ENCODE data around the gene HEMK1. TPM values are rescaled to one million over a fixed set of nuclear protein-coding genes. Genes with fewer than 3 reads are reported as not detected.
A peak's percentile ranks its signal among the peaks of the same experiment; 100 is the strongest.

The HEMK1 gene
- total RNA-seq, 1 experiment from 2014 or later: 20.9 TPM

DNA sequence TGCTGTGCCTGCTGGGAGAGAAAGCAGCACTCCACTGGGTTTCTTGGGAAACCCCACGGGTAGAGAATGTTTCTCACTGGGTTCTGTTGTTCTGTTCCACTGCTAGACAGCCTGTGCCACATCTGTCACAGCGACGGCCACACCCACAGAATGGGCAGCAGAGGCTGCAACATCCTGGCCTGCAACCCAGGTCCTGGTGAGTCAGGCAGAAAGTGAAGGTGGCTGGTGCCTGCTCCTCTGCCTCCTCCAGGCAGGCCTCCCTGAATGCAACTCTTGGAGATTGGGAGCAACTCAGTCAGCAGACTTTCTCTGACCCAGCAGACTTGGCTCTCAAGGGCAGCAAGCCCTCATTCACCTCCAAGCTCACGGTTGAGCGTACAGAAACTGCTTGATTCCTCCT lies 14.8 kb upstream of the HEMK1 start:
- ChIA-PET POLR2A (no interaction called here), CTCF (interaction anchor here (1.1 to 3.3 kb wide), 5 partner anchors 11 to 62 kb away, joined by 3 to 12 read pairs (median 4); partner anchors contain the start of genes C3orf18 and HEMK1)
- no peak overlapping the region for H3K4me3 Mint-ChIP-seq
- TF ChIP-seq, protein P1, sequence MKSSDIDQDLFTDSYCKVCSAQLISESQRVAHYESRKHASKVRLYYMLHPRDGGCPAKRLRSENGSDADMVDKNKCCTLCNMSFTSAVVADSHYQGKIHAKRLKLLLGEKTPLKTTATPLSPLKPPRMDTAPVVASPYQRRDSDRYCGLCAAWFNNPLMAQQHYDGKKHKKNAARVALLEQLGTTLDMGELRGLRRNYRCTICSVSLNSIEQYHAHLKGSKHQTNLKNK (CRISPR knock-in tag; IDR thresholded peaks at IDR 0.05): no peak
- TF ChIP-seq, protein P2, sequence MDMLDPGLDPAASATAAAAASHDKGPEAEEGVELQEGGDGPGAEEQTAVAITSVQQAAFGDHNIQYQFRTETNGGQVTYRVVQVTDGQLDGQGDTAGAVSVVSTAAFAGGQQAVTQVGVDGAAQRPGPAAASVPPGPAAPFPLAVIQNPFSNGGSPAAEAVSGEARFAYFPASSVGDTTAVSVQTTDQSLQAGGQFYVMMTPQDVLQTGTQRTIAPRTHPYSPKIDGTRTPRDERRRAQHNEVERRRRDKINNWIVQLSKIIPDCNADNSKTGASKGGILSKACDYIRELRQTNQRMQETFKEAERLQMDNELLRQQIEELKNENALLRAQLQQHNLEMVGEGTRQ (CRISPR knock-in tag; IDR thresholded peaks at IDR 0.05): no peak
- TF ChIP-seq OVOL2 (CRISPR knock-in tag; IDR thresholded peaks at IDR 0.05; ENCODE audit: borderline replicate concordance): no peak
- TF ChIP-seq GTF2I (CRISPR knock-in tag; conservative IDR thresholded peaks at IDR 0.05): no peak
- TF ChIP-seq SOX15 (CRISPR knock-in tag; IDR thresholded peaks at IDR 0.05): no peak
- TF ChIP-seq NR1H2 (CRISPR knock-in tag; IDR thresholded peaks at IDR 0.05): no peak
- no peak for TF ChIP-seq SP1 (CRISPR knock-in tag; conservative IDR thresholded peaks at IDR 0.05)
- TF ChIP-seq RELA (CRISPR knock-in tag; IDR thresholded peaks at IDR 0.05; ENCODE audit: borderline replicate concordance): no peak
- no peak for TF ChIP-seq RORB (CRISPR knock-in tag; IDR thresholded peaks at IDR 0.05)
- no peak for TF ChIP-seq CREB1 (CRISPR knock-in tag; IDR thresholded peaks at IDR 0.05)
- no peaks in the 10 kb centered on the region for H3K36me3 Mint-ChIP-seq
- peaks cover 4% of the 10 kb centered on the region; the same call in 1 of the 2 replicates for H3K4me1 Mint-ChIP-seq
- no peak for DNase-seq (ENCODE audit: low spot score)
- no peak for ATAC-seq
- no peaks in the 10 kb centered on the region for H3K9me3 Mint-ChIP-seq
- H3K27me3 Mint-ChIP-seq (ENCODE audit: low read depth): peaks cover 9% of the 10 kb centered on the region
- H3K27ac Mint-ChIP-seq: no peak overlapping the region

DNA sequence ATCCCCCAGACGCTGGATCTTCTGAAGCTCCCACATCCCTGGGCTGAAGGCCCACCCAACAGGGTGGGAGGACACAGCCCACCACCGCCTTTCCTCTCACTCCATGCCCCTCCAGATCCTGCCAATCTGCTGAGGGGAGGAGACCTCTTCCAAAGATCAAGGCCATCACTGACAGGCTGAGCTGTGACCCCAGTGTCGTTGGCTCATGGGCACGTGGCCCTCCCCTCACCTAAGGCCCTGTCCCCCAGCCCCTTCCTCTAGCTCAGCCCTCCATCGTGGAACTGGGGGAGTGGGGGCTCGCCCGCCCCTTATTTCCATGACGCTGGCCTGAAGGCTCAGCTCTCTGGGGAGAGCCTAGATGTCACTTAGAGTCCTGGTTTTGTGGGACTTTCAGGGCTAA lies 12.2 kb upstream of the HEMK1 start:
- Mint-ChIP-seq H3K4me3 (no peak overlapping the region), H3K36me3 (no peaks in the 10 kb centered on the region)
- ATAC-seq: no peak

DNA sequence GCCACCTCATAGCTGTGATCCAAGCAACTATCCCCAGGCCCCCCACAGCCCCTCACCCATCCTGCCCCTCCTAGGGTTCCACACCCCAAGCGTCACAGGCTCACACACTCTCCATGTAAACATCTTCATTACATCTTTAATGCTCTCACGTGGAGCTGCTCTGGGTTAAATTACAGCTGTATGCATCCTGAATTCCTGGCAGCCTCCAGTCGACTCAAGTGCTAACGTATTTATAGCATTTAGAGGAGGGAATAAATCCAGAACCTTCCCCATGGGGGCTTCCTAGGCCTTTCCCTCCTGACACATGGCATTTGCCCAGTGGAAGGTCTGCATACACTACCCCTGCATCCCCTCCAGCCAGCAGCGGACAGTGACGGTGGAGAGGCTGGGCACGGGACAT lies 11.4 kb upstream of the HEMK1 start:
- ATAC-seq (no peak), DNase-seq (ENCODE audit: low spot score) (no peak)
- no peak overlapping the region for H3K4me3 Mint-ChIP-seq
- H3K27me3 Mint-ChIP-seq (ENCODE audit: low read depth): peaks cover 9% of the 10 kb centered on the region
- H3K27ac Mint-ChIP-seq: no peak overlapping the region
- no peaks in the 10 kb centered on the region for H3K36me3 Mint-ChIP-seq
- TF ChIP-seq ZNF219 (CRISPR knock-in tag; IDR thresholded peaks at IDR 0.05; ENCODE audit: borderline replicate concordance) (no peak), TCF7 (CRISPR knock-in tag; IDR thresholded peaks at IDR 0.05; ENCODE audit: low read depth) (no peak), ATF1 (CRISPR knock-in tag; IDR thresholded peaks at IDR 0.05) (no peak), IRF2 (CRISPR knock-in tag; IDR thresholded peaks at IDR 0.05; ENCODE audit: borderline replicate concordance, low read depth) (no peak), ETV6 (CRISPR knock-in tag; IDR thresholded peaks at IDR 0.05) (no peak), MXD4 (CRISPR knock-in tag; IDR thresholded peaks at IDR 0.05; ENCODE audit: borderline replicate concordance) (no peak)
- TF ChIP-seq, protein P3, sequence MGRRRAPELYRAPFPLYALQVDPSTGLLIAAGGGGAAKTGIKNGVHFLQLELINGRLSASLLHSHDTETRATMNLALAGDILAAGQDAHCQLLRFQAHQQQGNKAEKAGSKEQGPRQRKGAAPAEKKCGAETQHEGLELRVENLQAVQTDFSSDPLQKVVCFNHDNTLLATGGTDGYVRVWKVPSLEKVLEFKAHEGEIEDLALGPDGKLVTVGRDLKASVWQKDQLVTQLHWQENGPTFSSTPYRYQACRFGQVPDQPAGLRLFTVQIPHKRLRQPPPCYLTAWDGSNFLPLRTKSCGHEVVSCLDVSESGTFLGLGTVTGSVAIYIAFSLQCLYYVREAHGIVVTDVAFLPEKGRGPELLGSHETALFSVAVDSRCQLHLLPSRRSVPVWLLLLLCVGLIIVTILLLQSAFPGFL (CRISPR knock-in tag; IDR thresholded peaks at IDR 0.05; ENCODE audit: borderline replicate concordance): no peak
- TF ChIP-seq, protein P4, sequence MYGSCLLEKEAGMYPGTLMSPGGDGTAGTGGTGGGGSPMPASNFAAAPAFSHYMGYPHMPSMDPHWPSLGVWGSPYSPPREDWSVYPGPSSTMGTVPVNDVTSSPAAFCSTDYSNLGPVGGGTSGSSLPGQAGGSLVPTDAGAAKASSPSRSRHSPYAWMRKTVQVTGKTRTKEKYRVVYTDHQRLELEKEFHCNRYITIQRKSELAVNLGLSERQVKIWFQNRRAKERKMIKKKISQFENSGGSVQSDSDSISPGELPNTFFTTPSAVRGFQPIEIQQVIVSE (CRISPR knock-in tag; IDR thresholded peaks at IDR 0.05; ENCODE audit: borderline replicate concordance): no peak
- no peaks in the 10 kb centered on the region for H3K9me3 Mint-ChIP-seq
- CTCF ChIA-PET: interaction anchor here (0.6 to 1.8 kb wide), 5 partner anchors 10 to 208 kb away, joined by 3 to 5 read pairs (median 5); partner anchors contain the start of genes C3orf18 and CISH
- H3K4me1 Mint-ChIP-seq: no peaks in the 10 kb centered on the region
- POLR2A ChIA-PET: no interaction called here

More for the DNA sequence above, 12.2 kb upstream of the HEMK1 start:
- peaks cover 9% of the 10 kb centered on the region for H3K27me3 Mint-ChIP-seq (ENCODE audit: low read depth)
- peak; percentile 21; the same call in 1 of the 2 replicates for TF ChIP-seq GABPB1 (CRISPR knock-in tag; IDR thresholded peaks at IDR 0.05)
- no peak for TF ChIP-seq ZNF121 (CRISPR knock-in tag; IDR thresholded peaks at IDR 0.05)
- H3K4me1 Mint-ChIP-seq: no peaks in the 10 kb centered on the region
- ChIA-PET CTCF (interaction anchor here (0.6 to 3.3 kb wide), 7 partner anchors 9 to 208 kb away, joined by 3 to 12 read pairs (median 5); partner anchors contain the start of genes C3orf18, CISH and HEMK1), POLR2A (no interaction called here)
- DNase-seq (ENCODE audit: low spot score): no peak
- H3K9me3 Mint-ChIP-seq: no peaks in the 10 kb centered on the region
- no peak overlapping the region for H3K27ac Mint-ChIP-seq
